Liver (tissue), 9 donors: ENCODE measurements around the gene RAD51B. TPM values are rescaled to one million over a fixed set of nuclear protein-coding genes. Genes with fewer than 3 reads are reported as not detected.

Experiments used
- DNase-seq: peaks from one replicate; pipeline ENCODE4 v3.0.0-alpha.2; 2017; ENCODE audit warnings: low spot score
- H3K27ac ChIP-seq, 2 donors: one replicate each; pipeline ENCODE4 v1.7.0; 2013; ENCODE audit warnings: inconsistent platforms in 2 of 2, low read length in 2 of 2, control low read depth in 1 of 2, low read depth in 1 of 2, mild to moderate bottlenecking in 1 of 2
- H3K27me3 ChIP-seq, 4 donors: one replicate each; pipeline versions ENCODE4 v1.6.1 to v1.7.0; 2013; ENCODE audit warnings: low read length in 3 of 4, inconsistent platforms in 1 of 4, mild to moderate bottlenecking in 1 of 4, moderate library complexity in 1 of 4; ENCODE audit not compliant: control insufficient read depth in 4 of 4, insufficient read depth in 4 of 4
- H3K36me3 ChIP-seq, 4 donors: one replicate each; pipeline versions ENCODE4 v1.6.1 to v1.7.0; 2013; ENCODE audit warnings: low read length in 3 of 4, mild to moderate bottlenecking in 3 of 4, low read depth in 1 of 4, moderate library complexity in 1 of 4; ENCODE audit not compliant: control insufficient read depth in 4 of 4, insufficient read depth in 3 of 4
- H3K4me1 ChIP-seq, 4 donors: one replicate each; pipeline versions ENCODE4 v1.6.1 to v1.7.0; 2013; ENCODE audit warnings: low read length in 3 of 4, mild to moderate bottlenecking in 3 of 4, moderate library complexity in 1 of 4; ENCODE audit not compliant: control insufficient read depth in 4 of 4, insufficient read depth in 4 of 4
- H3K4me3 ChIP-seq, 3 donors: one replicate each; pipeline versions ENCODE4 v1.6.1 to v1.7.0; 2013; ENCODE audit warnings: low read length in 3 of 3, control low read depth in 1 of 3, low read depth in 1 of 3, mild to moderate bottlenecking in 1 of 3
- H3K9ac ChIP-seq, 2 donors: one replicate each; pipeline ENCODE4 v1.7.0; 2013; ENCODE audit warnings: low read length in 2 of 2, mild to moderate bottlenecking in 2 of 2, moderate library complexity in 2 of 2, control low read depth in 1 of 2, low read depth in 1 of 2
- H3K9me3 ChIP-seq, 4 donors: one replicate each; pipeline versions ENCODE4 v1.6.1 to v1.7.0; 2013; ENCODE audit warnings: low read length in 3 of 4; ENCODE audit not compliant: control insufficient read depth in 4 of 4
- EGR1 ChIP-seq, 2 donors: IDR thresholded peaks; 2 replicates each; pipeline ENCODE4 v1.6.1; 2016 to 2018; ENCODE audit warnings: antibody characterized with exemption in 2 of 2, low read depth in 2 of 2
- FOXA1 ChIP-seq: IDR thresholded peaks from 2 replicates; pipeline ENCODE4 v1.6.1; 2016; ENCODE audit warnings: antibody characterized with exemption
- FOXA2 ChIP-seq: IDR thresholded peaks from 2 replicates; pipeline ENCODE4 v1.6.1; 2016; ENCODE audit warnings: antibody characterized with exemption
- GABPA ChIP-seq, 2 donors: IDR thresholded peaks in 1 of 2; conservative IDR thresholded peaks in 1 of 2; 2 replicates each; pipeline ENCODE4 v1.6.1; 2016; ENCODE audit warnings: antibody characterized with exemption in 2 of 2, mild to moderate bottlenecking in 1 of 2, moderate library complexity in 1 of 2
- HNF4A ChIP-seq, 2 donors: conservative IDR thresholded peaks; 2 replicates each; pipeline ENCODE4 v1.6.1; 2016; ENCODE audit warnings: antibody characterized with exemption in 2 of 2, mild to moderate bottlenecking in 2 of 2
- HNF4G ChIP-seq: IDR thresholded peaks from 2 replicates; pipeline ENCODE4 v1.6.1; 2016; ENCODE audit warnings: antibody characterized with exemption
- JUND ChIP-seq, 2 donors: IDR thresholded peaks; 2 replicates each; pipeline ENCODE4 v1.6.1; 2016; ENCODE audit warnings: antibody characterized with exemption in 2 of 2
- NR2F2 ChIP-seq: IDR thresholded peaks from 2 replicates; pipeline ENCODE4 v1.6.1; 2016; ENCODE audit warnings: antibody characterized with exemption
- RAD21 ChIP-seq, 2 donors: IDR thresholded peaks; 2 replicates each; pipeline ENCODE4 v1.6.1; 2016; ENCODE audit warnings: antibody characterized with exemption in 2 of 2, mild to moderate bottlenecking in 2 of 2
- RXRA ChIP-seq, 2 donors: IDR thresholded peaks; 2 replicates each; pipeline ENCODE4 v1.6.1; 2017 to 2018; ENCODE audit warnings: antibody characterized with exemption in 2 of 2, mild to moderate bottlenecking in 1 of 2
- SP1 ChIP-seq: IDR thresholded peaks from 2 replicates; pipeline ENCODE4 v1.6.1; 2018; ENCODE audit warnings: antibody characterized with exemption, mild to moderate bottlenecking
- TAF1 ChIP-seq: conservative IDR thresholded peaks from 2 replicates; pipeline ENCODE4 v1.6.1; 2016; ENCODE audit warnings: antibody characterized with exemption, mild to moderate bottlenecking
- YY1 ChIP-seq: IDR thresholded peaks from 2 replicates; pipeline ENCODE4 v1.6.1; 2016; ENCODE audit warnings: antibody characterized with exemption, mild to moderate bottlenecking
- ZBTB33 ChIP-seq: IDR thresholded peaks from 2 replicates; pipeline ENCODE4 v1.6.1; 2016; ENCODE audit warnings: antibody characterized with exemption
- WGBS: extraction: QIAGEN DNeasy Blood & Tissue Kit; methylation state at CpG from one replicate; pipeline ENCODE4 v1.1.7; 2013; 5-methylcytosine and 5-hydroxymethylcytosine counted together
- polyA plus RNA-seq, 2 donors: library from polyadenylated mRNA; stranded (reverse) in 1 of 2; unstranded in 1 of 2; fragments of 200-250 nt in 1 of 2; fragments of >200 nt in 1 of 2; fragmentation: Nextera tagmentation in 1 of 2; extraction: Ambion mirVana in 1 of 2; gene quantifications; one replicate each; pipeline versions ENCODE4 v1.2.1 to v1.2.3, GENCODE V29; 2013 to 2015
- total RNA-seq, 2 donors: library from RNA; depleted of rRNA; stranded (reverse); fragments of >200 nt; gene quantifications; one replicate each; pipeline ENCODE4 v1.2.3, GENCODE V29; 2014
- TF ChIP-seq, protein P1 (sequence below): IDR thresholded peaks from 2 replicates; pipeline ENCODE4 v1.6.1; 2016; ENCODE audit warnings: antibody characterized with exemption
- TF ChIP-seq, protein P2 (sequence below): IDR thresholded peaks from 2 replicates; pipeline ENCODE4 v1.6.1; 2016; ENCODE audit warnings: antibody characterized with exemption
- TF ChIP-seq, protein P3 (sequence below): IDR thresholded peaks from 2 replicates; pipeline ENCODE4 v1.6.1; 2016; ENCODE audit warnings: antibody characterized with exemption, mild to moderate bottlenecking
- TF ChIP-seq, protein P4 (sequence below): fragments of 150-350 bp; IDR thresholded peaks from 2 replicates; pipeline ENCODE4 v1.5.1; 2017; ENCODE audit warnings: improper control_type of control experiment, low read depth, low read length; ENCODE audit not compliant: missing input control
- donor health status: healthy.
- donor health status: healthy.
- donor health status: healthy.
- donor health status: healthy.
- donor health status: healthy.

The RAD51B gene
- total and polyA plus RNA-seq, 4 donors: 0.81 to 12.9 (median 2.4) TPM

GRCh38 chr14:68440820-68441219 lies 621.2 kb downstream of the RAD51B start:
- Histone ChIP-seq H3K9me3 (no peaks in the 10 kb centered on the region), H3K4me1 (peaks cover 0 to 11% (median 8%) of the 10 kb centered on the region in 4 donors), H3K27me3 (no peaks in the 10 kb centered on the region), H3K27ac (no peak overlapping the region), H3K4me3 (no peak overlapping the region), H3K36me3 (no peaks in the 10 kb centered on the region), H3K9ac (no peak overlapping the region)
- TF ChIP-seq YY1 (no peak), FOXA2 (no peak), RAD21 (IDR thresholded peaks at IDR 0.05) (peak in 1 of 2 donors; percentile 35), JUND (IDR thresholded peaks at IDR 0.05) (peak in 1 of 2 donors; percentile 18), HNF4G (no peak), SP1 (no peak), ZBTB33 (no peak), GABPA (IDR thresholded peaks at IDR 0.05 in 1 of 2, conservative IDR thresholded peaks at IDR 0.05 in 1 of 2) (no peak), HNF4A (conservative IDR thresholded peaks at IDR 0.05) (peak; percentile 8 to 36), NR2F2 (no peak)
- TF ChIP-seq, protein P1, sequence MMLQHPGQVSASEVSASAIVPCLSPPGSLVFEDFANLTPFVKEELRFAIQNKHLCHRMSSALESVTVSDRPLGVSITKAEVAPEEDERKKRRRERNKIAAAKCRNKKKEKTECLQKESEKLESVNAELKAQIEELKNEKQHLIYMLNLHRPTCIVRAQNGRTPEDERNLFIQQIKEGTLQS: no peak
- no peak for DNase-seq

- H3K27me3 ChIP-seq: no peaks in the 10 kb centered on the region
These were observed 622.0 kb downstream of the RAD51B start for GRCh38 chr14:68441542-68441941.

More at GRCh38 chr14:68441542-68441941, 622.0 kb downstream of the RAD51B start:
- peaks cover 0 to 11% (median 8%) of the 10 kb centered on the region in 4 donors for H3K4me1 ChIP-seq
- DNase-seq: no peak
- no peaks in the 10 kb centered on the region for H3K36me3 ChIP-seq
- no peak for TF ChIP-seq JUND (IDR thresholded peaks at IDR 0.05)
- TF ChIP-seq YY1: no peak
- TF ChIP-seq HNF4G: no peak
- TF ChIP-seq, protein P2, sequence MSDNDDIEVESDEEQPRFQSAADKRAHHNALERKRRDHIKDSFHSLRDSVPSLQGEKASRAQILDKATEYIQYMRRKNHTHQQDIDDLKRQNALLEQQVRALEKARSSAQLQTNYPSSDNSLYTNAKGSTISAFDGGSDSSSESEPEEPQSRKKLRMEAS: no peak
- no peak for TF ChIP-seq FOXA2
- TF ChIP-seq SP1: no peak
- TF ChIP-seq RXRA (IDR thresholded peaks at IDR 0.05): no peak
- no peak for TF ChIP-seq FOXA1
- TF ChIP-seq, protein P3, sequence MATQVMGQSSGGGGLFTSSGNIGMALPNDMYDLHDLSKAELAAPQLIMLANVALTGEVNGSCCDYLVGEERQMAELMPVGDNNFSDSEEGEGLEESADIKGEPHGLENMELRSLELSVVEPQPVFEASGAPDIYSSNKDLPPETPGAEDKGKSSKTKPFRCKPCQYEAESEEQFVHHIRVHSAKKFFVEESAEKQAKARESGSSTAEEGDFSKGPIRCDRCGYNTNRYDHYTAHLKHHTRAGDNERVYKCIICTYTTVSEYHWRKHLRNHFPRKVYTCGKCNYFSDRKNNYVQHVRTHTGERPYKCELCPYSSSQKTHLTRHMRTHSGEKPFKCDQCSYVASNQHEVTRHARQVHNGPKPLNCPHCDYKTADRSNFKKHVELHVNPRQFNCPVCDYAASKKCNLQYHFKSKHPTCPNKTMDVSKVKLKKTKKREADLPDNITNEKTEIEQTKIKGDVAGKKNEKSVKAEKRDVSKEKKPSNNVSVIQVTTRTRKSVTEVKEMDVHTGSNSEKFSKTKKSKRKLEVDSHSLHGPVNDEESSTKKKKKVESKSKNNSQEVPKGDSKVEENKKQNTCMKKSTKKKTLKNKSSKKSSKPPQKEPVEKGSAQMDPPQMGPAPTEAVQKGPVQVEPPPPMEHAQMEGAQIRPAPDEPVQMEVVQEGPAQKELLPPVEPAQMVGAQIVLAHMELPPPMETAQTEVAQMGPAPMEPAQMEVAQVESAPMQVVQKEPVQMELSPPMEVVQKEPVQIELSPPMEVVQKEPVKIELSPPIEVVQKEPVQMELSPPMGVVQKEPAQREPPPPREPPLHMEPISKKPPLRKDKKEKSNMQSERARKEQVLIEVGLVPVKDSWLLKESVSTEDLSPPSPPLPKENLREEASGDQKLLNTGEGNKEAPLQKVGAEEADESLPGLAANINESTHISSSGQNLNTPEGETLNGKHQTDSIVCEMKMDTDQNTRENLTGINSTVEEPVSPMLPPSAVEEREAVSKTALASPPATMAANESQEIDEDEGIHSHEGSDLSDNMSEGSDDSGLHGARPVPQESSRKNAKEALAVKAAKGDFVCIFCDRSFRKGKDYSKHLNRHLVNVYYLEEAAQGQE: no peak
- TF ChIP-seq ZBTB33: no peak
- no peak for TF ChIP-seq RAD21 (IDR thresholded peaks at IDR 0.05)
- TF ChIP-seq, protein P1: no peak
- TF ChIP-seq, protein P4, sequence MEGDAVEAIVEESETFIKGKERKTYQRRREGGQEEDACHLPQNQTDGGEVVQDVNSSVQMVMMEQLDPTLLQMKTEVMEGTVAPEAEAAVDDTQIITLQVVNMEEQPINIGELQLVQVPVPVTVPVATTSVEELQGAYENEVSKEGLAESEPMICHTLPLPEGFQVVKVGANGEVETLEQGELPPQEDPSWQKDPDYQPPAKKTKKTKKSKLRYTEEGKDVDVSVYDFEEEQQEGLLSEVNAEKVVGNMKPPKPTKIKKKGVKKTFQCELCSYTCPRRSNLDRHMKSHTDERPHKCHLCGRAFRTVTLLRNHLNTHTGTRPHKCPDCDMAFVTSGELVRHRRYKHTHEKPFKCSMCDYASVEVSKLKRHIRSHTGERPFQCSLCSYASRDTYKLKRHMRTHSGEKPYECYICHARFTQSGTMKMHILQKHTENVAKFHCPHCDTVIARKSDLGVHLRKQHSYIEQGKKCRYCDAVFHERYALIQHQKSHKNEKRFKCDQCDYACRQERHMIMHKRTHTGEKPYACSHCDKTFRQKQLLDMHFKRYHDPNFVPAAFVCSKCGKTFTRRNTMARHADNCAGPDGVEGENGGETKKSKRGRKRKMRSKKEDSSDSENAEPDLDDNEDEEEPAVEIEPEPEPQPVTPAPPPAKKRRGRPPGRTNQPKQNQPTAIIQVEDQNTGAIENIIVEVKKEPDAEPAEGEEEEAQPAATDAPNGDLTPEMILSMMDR: no peak
- TF ChIP-seq TAF1: no peak
- TF ChIP-seq HNF4A (conservative IDR thresholded peaks at IDR 0.05): no peak
- no peak for TF ChIP-seq EGR1 (IDR thresholded peaks at IDR 0.05; ENCODE audit: low read depth in 2 of 2)
- H3K9me3 ChIP-seq: no peaks in the 10 kb centered on the region
- WGBS: 86% methylated on average over 3 of the region's 3 CpGs
- H3K27ac ChIP-seq: no peak overlapping the region
- no peak overlapping the region for H3K9ac ChIP-seq
- no peak overlapping the region for H3K4me3 ChIP-seq
